GM18867 (cell line): ENCODE measurements around the gene TDP2.

Experiments
- ATAC-seq: cut with Tn5 transposase; IDR thresholded peaks from one replicate; pipeline ENCODE4 v1.9.1; 2021; ENCODE audit warnings: mild to moderate bottlenecking, moderate library complexity; ENCODE audit not compliant: unreplicated experiment

Gene TDP2

GRCh38 chr6:24606200-24606930 lies 60.3 kb downstream of the TDP2 start:
- ATAC-seq: no peak

- no peak for ATAC-seq
Measured at GRCh38 chr6:24603241-24603640, 63.5 kb downstream of the TDP2 start.

- no peak for ATAC-seq
Measured at GRCh38 chr6:24600903-24601302, 65.8 kb downstream of the TDP2 start.
